ENCODE data around the gene PWP2.
"Not testable (repeated sequence)": the region's sequence is repeated elsewhere in the genome, so short reads cannot be mapped to it uniquely, and the experiment has no call there.

DNA sequence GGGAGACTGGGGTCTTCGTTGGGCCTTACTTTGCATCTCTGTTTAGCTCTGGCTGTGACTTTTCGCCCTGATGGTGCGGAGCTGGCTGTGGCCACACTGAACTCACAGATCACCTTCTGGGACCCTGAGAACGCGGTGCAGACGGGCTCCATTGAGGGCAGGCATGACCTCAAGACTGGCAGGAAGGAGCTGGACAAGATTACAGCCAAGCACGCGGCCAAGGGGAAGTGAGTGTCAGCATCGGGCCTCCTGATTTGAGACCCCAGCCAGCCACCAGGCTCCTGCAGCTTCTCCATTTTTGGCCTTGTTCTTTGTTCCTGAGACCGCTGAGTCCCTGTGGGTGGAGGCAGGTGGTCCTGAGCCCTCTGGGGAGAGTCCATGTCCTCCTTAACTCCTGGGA is 14.9 kb downstream of the PWP2 start:
- TF ChIP-seq, protein P1, sequence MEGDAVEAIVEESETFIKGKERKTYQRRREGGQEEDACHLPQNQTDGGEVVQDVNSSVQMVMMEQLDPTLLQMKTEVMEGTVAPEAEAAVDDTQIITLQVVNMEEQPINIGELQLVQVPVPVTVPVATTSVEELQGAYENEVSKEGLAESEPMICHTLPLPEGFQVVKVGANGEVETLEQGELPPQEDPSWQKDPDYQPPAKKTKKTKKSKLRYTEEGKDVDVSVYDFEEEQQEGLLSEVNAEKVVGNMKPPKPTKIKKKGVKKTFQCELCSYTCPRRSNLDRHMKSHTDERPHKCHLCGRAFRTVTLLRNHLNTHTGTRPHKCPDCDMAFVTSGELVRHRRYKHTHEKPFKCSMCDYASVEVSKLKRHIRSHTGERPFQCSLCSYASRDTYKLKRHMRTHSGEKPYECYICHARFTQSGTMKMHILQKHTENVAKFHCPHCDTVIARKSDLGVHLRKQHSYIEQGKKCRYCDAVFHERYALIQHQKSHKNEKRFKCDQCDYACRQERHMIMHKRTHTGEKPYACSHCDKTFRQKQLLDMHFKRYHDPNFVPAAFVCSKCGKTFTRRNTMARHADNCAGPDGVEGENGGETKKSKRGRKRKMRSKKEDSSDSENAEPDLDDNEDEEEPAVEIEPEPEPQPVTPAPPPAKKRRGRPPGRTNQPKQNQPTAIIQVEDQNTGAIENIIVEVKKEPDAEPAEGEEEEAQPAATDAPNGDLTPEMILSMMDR (IDR thresholded peaks at IDR 0.05; ENCODE audit: borderline replicate concordance, extremely low read depth, low read length, poor library complexity, severe bottlenecking) = not testable (repeated sequence)
- not testable (repeated sequence) for TF ChIP-seq EZH2 (IDR thresholded peaks at IDR 0.05; ENCODE audit: borderline replicate concordance, low read depth, low read length, severe bottlenecking)
